GM21367 (cell line): ENCODE results near the gene DAG1.

Experiments used
- ATAC-seq: cut with Tn5 transposase; IDR thresholded peaks from one replicate; pipeline ENCODE4 v1.9.1; 2021; ENCODE audit not compliant: unreplicated experiment

Gene DAG1

GRCh38 chr3:49469936-49470713 is at the start of gene DAG1:
Gene DAG1 (plus strand): TSS chr3:49470267. CDS start chr3:49510535, 40,268 bp downstream.
- ATAC-seq, result peak; percentile 68

- no peak for ATAC-seq
These were observed 48.1 kb upstream of the DAG1 start for GRCh38 chr3:49421890-49422378.

- ATAC-seq, result no peak
These were observed 47.5 kb upstream of the DAG1 start, which contains the start of gene AMT for GRCh38 chr3:49422379-49423248. Gene AMT (minus strand): TSS chr3:49422473. CDS start chr3:49422450, 23 bp downstream.

GRCh38 chr3:49424816-49425215 is 45.3 kb upstream of the DAG1 start:
- no peak for ATAC-seq

GRCh38 chr3:49427586-49427985 is 42.5 kb upstream of the DAG1 start:
- no peak for ATAC-seq

- no peak for ATAC-seq
These were observed 41.4 kb upstream of the DAG1 start for GRCh38 chr3:49428752-49429080.

- no peak for ATAC-seq
These were observed 35.3 kb upstream of the DAG1 start for GRCh38 chr3:49434731-49435130.

GRCh38 chr3:49445391-49445790 is 24.7 kb upstream of the DAG1 start:
- ATAC-seq, result no peak

GRCh38 chr3:49453621-49454020 is 16.4 kb upstream of the DAG1 start:
- ATAC-seq, result no peak

- ATAC-seq, result no peak
These were observed 15.6 kb upstream of the DAG1 start for GRCh38 chr3:49454458-49454857.

- ATAC-seq, result no peak
These were observed 15.0 kb upstream of the DAG1 start for GRCh38 chr3:49454898-49455681.

- ATAC-seq, result no peak
These were observed 13.6 kb upstream of the DAG1 start for GRCh38 chr3:49456466-49456865.

- ATAC-seq, result no peak
These were observed 9.7 kb upstream of the DAG1 start for GRCh38 chr3:49460188-49460890.

GRCh38 chr3:49460956-49461355 is 9.1 kb upstream of the DAG1 start:
- ATAC-seq, result no peak

- ATAC-seq, result no peak
These were observed 8.5 kb upstream of the DAG1 start for GRCh38 chr3:49461443-49462171.

- ATAC-seq, result no peak
These were observed 7.8 kb upstream of the DAG1 start for GRCh38 chr3:49462222-49462621.

- no peak for ATAC-seq
These were observed 4.6 kb upstream of the DAG1 start for GRCh38 chr3:49465270-49466034.

- ATAC-seq, result no peak
These were observed 4.0 kb upstream of the DAG1 start for GRCh38 chr3:49466085-49466484.
